ENCODE data around the gene IQCH.
"Not testable (repeated sequence)": the region's sequence is repeated elsewhere in the genome, so short reads cannot be mapped to it uniquely, and the experiment has no call there.

IQCH gene

DNA sequence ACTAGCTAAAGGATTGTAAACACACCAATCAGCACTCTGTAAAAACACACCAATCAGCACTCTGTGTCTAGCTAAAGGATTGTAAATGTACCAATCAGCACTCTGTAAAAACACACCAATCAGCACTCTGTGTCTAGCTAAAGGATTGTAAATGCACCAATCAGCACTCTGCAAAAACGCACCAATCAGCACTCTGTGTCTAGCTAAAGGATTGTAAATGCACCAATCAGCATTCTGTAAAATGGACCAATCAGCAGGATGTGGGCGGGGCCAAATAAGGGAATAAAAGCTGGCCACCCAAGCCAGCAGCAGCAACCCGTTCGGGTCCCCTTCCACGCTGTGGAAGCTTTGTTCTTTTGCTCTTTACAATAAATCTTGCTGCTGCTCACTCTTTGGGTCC lies 8.0 kb upstream of the IQCH start:
- DNase-seq (ENCODE audit: low spot score) = not testable (repeated sequence)

DNA sequence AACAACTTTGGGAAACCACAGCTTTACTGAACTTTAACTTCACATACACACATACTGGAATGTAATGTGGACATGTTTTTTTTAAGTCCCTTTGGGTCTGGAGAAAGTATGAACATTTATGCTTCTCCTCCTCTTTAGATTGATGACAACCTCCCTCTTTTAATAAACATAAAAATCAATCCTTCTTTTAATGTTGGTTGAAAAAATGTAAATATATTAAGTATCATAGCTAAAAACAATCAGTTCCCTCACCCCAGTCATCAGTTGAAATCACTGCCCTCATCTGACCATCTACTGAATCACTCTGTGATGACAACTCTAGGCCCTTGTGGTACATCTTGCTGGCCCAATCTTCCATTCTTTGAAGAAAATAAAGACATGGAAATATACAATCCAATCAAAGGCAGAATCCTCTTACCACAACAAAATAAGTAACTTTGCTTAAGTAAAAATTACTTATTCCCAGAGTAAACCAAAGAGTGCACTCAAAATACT lies 6.5 kb upstream of the IQCH start:
- DNase-seq (ENCODE audit: low spot score) = no peak

DNA sequence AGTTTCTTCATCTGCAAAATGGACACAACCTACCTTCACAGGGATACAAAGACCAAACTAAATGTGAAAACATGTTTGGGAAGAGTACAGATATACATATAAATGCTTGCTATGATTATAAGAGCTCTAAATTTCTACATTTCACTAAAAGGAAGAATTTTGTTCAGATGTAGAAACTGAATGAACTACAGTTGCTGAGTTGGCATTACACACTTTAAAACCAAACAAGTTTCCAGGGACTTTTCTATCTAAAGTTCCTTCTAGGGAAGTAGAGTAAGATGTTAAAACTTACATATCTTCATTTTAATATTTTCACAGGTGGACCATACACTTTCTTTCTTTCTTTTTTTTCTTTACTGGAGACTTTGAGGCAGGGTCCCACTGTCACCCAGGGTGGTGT lies 4.8 kb upstream of the IQCH start:
- DNase-seq (ENCODE audit: low spot score) = no peak

GRCh38 chr15:67251318-67251717 lies 3.3 kb upstream of the IQCH start:
- DNase-seq (ENCODE audit: low spot score) = no peak

GRCh38 chr15:67253101-67253500 lies 1.5 kb upstream of the IQCH start:
- no peak for DNase-seq (ENCODE audit: low spot score)

- DNase-seq (ENCODE audit: low spot score) = no peak
Measured at GRCh38 chr15:67253549-67254237, 893 bp upstream of the IQCH start.

- DNase-seq (ENCODE audit: low spot score) = no peak
Measured at GRCh38 chr15:67256051-67256450, 1.5 kb downstream of the IQCH start.

DNA sequence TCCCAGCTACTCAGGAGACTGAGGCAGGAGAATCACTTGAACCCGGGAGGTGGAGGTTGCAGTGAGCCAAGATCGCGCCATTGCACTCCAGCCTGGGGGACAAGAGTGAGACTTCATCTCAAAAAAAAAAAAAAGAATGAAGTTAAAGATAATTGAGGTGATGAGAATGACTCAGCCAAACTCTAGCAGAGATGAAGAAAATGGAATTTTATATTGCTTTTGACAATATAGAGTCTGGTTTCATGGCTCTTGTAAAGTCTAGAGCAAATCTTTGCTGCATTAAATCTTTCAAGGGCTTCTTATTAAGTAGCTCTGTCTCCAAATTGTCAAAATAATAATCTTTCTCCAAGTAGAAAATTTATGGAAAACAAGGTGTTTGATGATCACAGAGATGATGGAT lies 3.8 kb downstream of the IQCH start:
- not testable (repeated sequence) for DNase-seq (ENCODE audit: low spot score)

- DNase-seq (ENCODE audit: low spot score) = no peak
Measured at GRCh38 chr15:67259379-67259778, 4.8 kb downstream of the IQCH start.

- no peak for DNase-seq (ENCODE audit: low spot score)
Measured at GRCh38 chr15:67259806-67260205, 5.2 kb downstream of the IQCH start.

DNA sequence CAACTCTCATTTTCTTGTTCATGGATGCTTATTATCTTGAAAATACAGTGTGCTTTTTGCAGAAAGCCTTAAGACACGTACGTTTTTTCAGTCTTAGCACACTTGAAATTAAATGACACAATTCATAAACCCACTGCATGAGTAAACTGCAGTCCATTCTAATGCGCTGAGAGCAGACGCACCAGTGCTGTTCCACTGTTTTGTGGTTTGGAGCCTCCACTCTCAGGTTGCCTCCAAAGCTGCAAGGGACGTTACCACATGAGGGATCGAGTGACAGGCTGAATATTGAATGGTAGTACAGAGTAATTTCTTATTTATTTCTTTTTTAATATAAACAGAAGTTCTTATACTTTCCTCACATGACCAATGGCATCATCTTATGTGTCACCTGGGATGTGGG lies 12.3 kb downstream of the IQCH start:
- DNase-seq (ENCODE audit: low spot score) = no peak

GRCh38 chr15:67267440-67267839 lies 12.9 kb downstream of the IQCH start:
- DNase-seq (ENCODE audit: low spot score) = no peak

GRCh38 chr15:67267951-67268941 lies 13.7 kb downstream of the IQCH start:
- DNase-seq (ENCODE audit: low spot score) = no peak

- DNase-seq (ENCODE audit: low spot score) = no peak
Measured at GRCh38 chr15:67274236-67274635, 19.6 kb downstream of the IQCH start.

- DNase-seq (ENCODE audit: low spot score) = no peak
Measured at GRCh38 chr15:67276666-67277065, 22.1 kb downstream of the IQCH start.

GRCh38 chr15:67280217-67280616 lies 25.6 kb downstream of the IQCH start:
- DNase-seq (ENCODE audit: low spot score) = no peak

GRCh38 chr15:67281714-67282113 lies 27.1 kb downstream of the IQCH start:
- no peak for DNase-seq (ENCODE audit: low spot score)

- DNase-seq (ENCODE audit: low spot score) = not testable (repeated sequence)
Measured at GRCh38 chr15:67285625-67286024, 31.0 kb downstream of the IQCH start.

- not testable (repeated sequence) for DNase-seq (ENCODE audit: low spot score)
Measured at GRCh38 chr15:67286400-67286799, 31.8 kb downstream of the IQCH start.

DNA sequence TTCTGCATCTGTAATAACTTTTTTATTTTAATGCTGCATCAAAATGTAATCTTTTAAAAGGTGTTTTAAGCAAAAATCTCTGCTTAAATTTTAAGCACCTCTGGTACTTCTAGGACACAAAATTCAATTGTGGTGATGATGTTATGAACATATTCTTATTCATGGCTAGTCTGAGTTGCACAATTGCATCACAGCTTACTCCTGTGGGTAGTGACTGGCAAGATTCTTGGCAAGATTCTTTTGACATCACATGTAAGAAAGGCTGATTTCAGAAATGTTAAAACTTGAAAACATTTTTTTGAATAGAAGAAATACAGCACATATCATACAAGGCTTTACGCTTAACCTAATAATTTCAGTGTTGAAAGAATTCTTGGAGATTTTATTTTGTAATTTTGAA lies 35.7 kb downstream of the IQCH start:
- no peak for DNase-seq (ENCODE audit: low spot score)

DNA sequence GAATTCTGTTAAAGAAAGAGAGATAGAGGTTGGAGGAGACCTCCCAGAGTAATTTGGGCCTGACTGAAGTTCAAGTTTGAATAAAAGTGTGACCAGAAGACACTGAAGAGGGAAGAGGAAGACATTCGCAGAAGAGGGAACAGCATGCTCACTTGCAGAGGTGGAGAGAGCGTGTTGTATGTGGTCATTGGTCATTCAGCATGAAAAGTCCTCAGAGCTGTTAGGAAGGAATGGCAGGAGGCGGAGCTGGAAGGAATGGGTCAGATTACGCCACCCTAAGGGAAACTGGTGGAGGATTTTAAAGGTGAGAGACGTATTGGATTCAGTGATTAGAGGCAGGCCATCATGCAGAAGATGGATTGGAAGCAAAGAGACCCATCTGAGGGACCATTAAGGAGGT lies 41.6 kb downstream of the IQCH start:
- no peak for DNase-seq (ENCODE audit: low spot score)

DNA sequence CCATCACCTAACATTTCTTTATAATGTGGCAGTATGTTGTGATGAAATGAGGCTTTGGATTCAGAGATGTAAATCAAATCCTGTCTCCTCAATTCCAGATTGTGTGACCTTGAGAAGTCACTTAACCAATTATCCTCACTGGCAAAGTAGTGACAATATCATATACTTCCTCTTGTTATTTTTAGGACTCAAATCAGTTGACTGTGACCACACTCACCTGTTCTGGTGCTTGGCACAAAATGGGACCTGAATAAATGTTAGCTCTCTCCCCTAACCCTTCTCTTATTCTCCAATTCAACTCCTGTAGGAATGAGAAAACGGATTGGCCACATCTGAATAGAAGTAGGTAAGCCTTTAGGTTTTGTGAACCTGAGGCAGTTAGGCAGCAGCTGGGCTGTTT lies 42.1 kb downstream of the IQCH start:
- no peak for DNase-seq (ENCODE audit: low spot score)
